Nephron progenitor cell (in vitro differentiated cells): ENCODE data around the gene MYL5.

Experiments used
- DNase-seq: peaks from one replicate; pipeline ENCODE4 v3.0.0; 2021
- H3K27ac Mint-ChIP-seq: 2 replicates; pipeline ENCODE4 v1.8.0; 2021; ENCODE audit warnings: mild to moderate bottlenecking, moderate library complexity, mixed read lengths
- H3K27me3 Mint-ChIP-seq: 2 replicates; pipeline ENCODE4 v1.8.0; 2021; ENCODE audit warnings: mild to moderate bottlenecking, low read depth, mixed read lengths; ENCODE audit not compliant: poor library complexity
- H3K36me3 Mint-ChIP-seq: 2 replicates; pipeline ENCODE4 v1.8.0; 2021; ENCODE audit warnings: low read depth, mixed read lengths
- H3K4me1 Mint-ChIP-seq: 2 replicates; pipeline ENCODE4 v1.8.0; 2021; ENCODE audit warnings: mixed read lengths
- H3K4me3 Mint-ChIP-seq: 2 replicates; pipeline ENCODE4 v1.8.0; 2021; ENCODE audit warnings: mild to moderate bottlenecking, moderate library complexity, mixed read lengths
- H3K9me3 Mint-ChIP-seq: 2 replicates; pipeline ENCODE4 v1.8.0; 2021; ENCODE audit warnings: mild to moderate bottlenecking, moderate library complexity, mixed read lengths
- CTCF ChIP-seq: fragments of 200-600 bp; sonication (generic); IDR thresholded peaks from 2 replicates; pipeline ENCODE4 v1.5.0; 2021; ENCODE audit warnings: antibody characterized with exemption

MYL5 gene

GRCh38 chr4:685679-686412, 11.5 kb downstream of the MYL5 start:
- Mint-ChIP-seq H3K27me3 (peaks cover 2% of the 10 kb centered on the region), H3K4me1 (peaks cover 30% of the 10 kb centered on the region), H3K36me3 (no peaks in the 10 kb centered on the region), H3K27ac (no peak overlapping the region), H3K4me3 (no peak overlapping the region), H3K9me3 (no peaks in the 10 kb centered on the region)
- TF ChIP-seq CTCF, result no peak
- no peak for DNase-seq

GRCh38 chr4:686413-687040, 12.2 kb downstream of the MYL5 start:
- no peaks in the 10 kb centered on the region for H3K36me3 Mint-ChIP-seq
- peaks cover 2% of the 10 kb centered on the region for H3K27me3 Mint-ChIP-seq
- no peak overlapping the region for H3K4me3 Mint-ChIP-seq
- no peak for DNase-seq
- peaks cover 30% of the 10 kb centered on the region for H3K4me1 Mint-ChIP-seq
- no peaks in the 10 kb centered on the region for H3K9me3 Mint-ChIP-seq
- TF ChIP-seq CTCF, result no peak
- H3K27ac Mint-ChIP-seq, result no peak overlapping the region

GRCh38 chr4:687048-687970, 13.0 kb downstream of the MYL5 start:
- Mint-ChIP-seq H3K36me3 (no peaks in the 10 kb centered on the region), H3K27me3 (peaks cover 2% of the 10 kb centered on the region), H3K4me3 (no peak overlapping the region), H3K27ac (no peak overlapping the region), H3K4me1 (peaks cover 34% of the 10 kb centered on the region), H3K9me3 (no peaks in the 10 kb centered on the region)
- no peak for TF ChIP-seq CTCF
- no peak for DNase-seq

GRCh38 chr4:687971-688853, 13.9 kb downstream of the MYL5 start:
- no peak for TF ChIP-seq CTCF
- no peak for DNase-seq
- Mint-ChIP-seq H3K4me3 (no peak overlapping the region), H3K27ac (no peak overlapping the region), H3K4me1 (peaks cover 43% of the 10 kb centered on the region), H3K9me3 (no peaks in the 10 kb centered on the region), H3K36me3 (no peaks in the 10 kb centered on the region), H3K27me3 (peaks cover 2% of the 10 kb centered on the region)

- H3K4me3 Mint-ChIP-seq, result no peak within 1 kb of the TSS
- H3K9me3 Mint-ChIP-seq, result no peaks in the 10 kb centered on the region
- DNase-seq, result no peak
Measured at GRCh38 chr4:688854-689681, 14.7 kb downstream of the MYL5 start, which contains the start of gene SLC49A3. TSS of gene SLC49A3 (minus strand) at chr4:689151. CDS start at chr4:689127, 24 bp downstream.

More at GRCh38 chr4:688854-689681, 14.7 kb downstream of the MYL5 start, which contains the start of gene SLC49A3:
- H3K4me1 Mint-ChIP-seq, result peaks cover 44% of the 10 kb centered on the region
- no peaks in the 10 kb centered on the region for H3K36me3 Mint-ChIP-seq
- H3K27ac Mint-ChIP-seq, result no peak within 1 kb of the TSS
- no peak for TF ChIP-seq CTCF
- peaks cover 6% of the 10 kb centered on the region for H3K27me3 Mint-ChIP-seq
